Measurements from ENCODE around the gene UBXN1. TPM values are rescaled to one million over a fixed set of nuclear protein-coding genes. Genes with fewer than 3 reads are reported as not detected.

UBXN1 gene
- total RNA-seq, 1 donor from 2014 or later = 88.9 TPM

Other genes with a start within 250 kb of the UBXN1 start
- gene AHNAK, start 132.3 kb downstream of the UBXN1 start, total RNA-seq = 332 TPM
- 907 TPM for gene EEF1G, start 105.2 kb downstream of the UBXN1 start, total RNA-seq
- 13.7 TPM for gene TUT1, start 87.5 kb downstream of the UBXN1 start, total RNA-seq
- 34.1 TPM for gene MTA2, start 77.2 kb downstream of the UBXN1 start, total RNA-seq
- gene EML3, start 66.3 kb downstream of the UBXN1 start, total RNA-seq = 16.4 TPM
- gene ROM1, start 65.8 kb downstream of the UBXN1 start, total RNA-seq = 2.4 TPM
- gene B3GAT3, start 57.1 kb downstream of the UBXN1 start, total RNA-seq = 12.8 TPM
- 105 TPM for gene GANAB, start 32.5 kb downstream of the UBXN1 start, total RNA-seq
- 9.6 TPM for gene INTS5, start 25.8 kb downstream of the UBXN1 start, total RNA-seq
- 33.0 TPM for gene C11orf98, start 13.9 kb downstream of the UBXN1 start, total RNA-seq
- 4.9 TPM for gene CSKMT, start 13.8 kb downstream of the UBXN1 start, total RNA-seq
- 8.1 TPM for gene UQCC3, start 7.4 kb downstream of the UBXN1 start, total RNA-seq
- 1.8 TPM for gene LBHD1, start 6.8 kb downstream of the UBXN1 start, total RNA-seq
- gene LRRN4CL, start 10.5 kb upstream of the UBXN1 start, total RNA-seq = 4.5 TPM
- 23.0 TPM for gene BSCL2, start 28.4 kb upstream of the UBXN1 start, total RNA-seq
- gene GNG3, start 28.6 kb upstream of the UBXN1 start, total RNA-seq = not detected
- 33.8 TPM for gene HNRNPUL2, start 48.4 kb upstream of the UBXN1 start, total RNA-seq
- gene TTC9C, start 49.4 kb upstream of the UBXN1 start, total RNA-seq = 14.1 TPM
- 11.5 TPM for gene ZBTB3, start 75.1 kb upstream of the UBXN1 start, total RNA-seq
- gene POLR2G, start 82.5 kb upstream of the UBXN1 start, total RNA-seq = 38.2 TPM
- 8.2 TPM for gene TAF6L, start 92.3 kb upstream of the UBXN1 start, total RNA-seq
- 21.6 TPM for gene TMEM179B, start 108.3 kb upstream of the UBXN1 start, total RNA-seq
- 18.0 TPM for gene TMEM223, start 112.9 kb upstream of the UBXN1 start, total RNA-seq
- gene NXF1, start 126.4 kb upstream of the UBXN1 start, total RNA-seq = 42.7 TPM
- 18.5 TPM for gene STX5, start 153.0 kb upstream of the UBXN1 start, total RNA-seq
- not detected for gene TEX54, start 153.8 kb upstream of the UBXN1 start, total RNA-seq
- 25.4 TPM for gene WDR74, start 160.5 kb upstream of the UBXN1 start, total RNA-seq
- gene SLC3A2, start 201.8 kb upstream of the UBXN1 start, total RNA-seq = 39.7 TPM
- gene CHRM1, start 242.3 kb upstream of the UBXN1 start, total RNA-seq = not detected